Upper lobe of left lung (tissue), 4 donors: ENCODE data around the gene MSI2.

Source experiments
- EP300 ChIP-seq, 4 donors: sonication (generic); formaldehyde crosslinking; IDR thresholded peaks; one replicate each; pipeline ENCODE4 v1.5.1; 2017; ENCODE audit warnings: antibody characterized with exemption in 4 of 4, control low read depth in 2 of 4
- POLR2A ChIP-seq, 4 donors: fragments of 450-650 bp; IDR thresholded peaks; one replicate each; pipeline ENCODE4 v1.5.1; 2016 to 2017; ENCODE audit warnings: antibody characterized with exemption in 4 of 4, mild to moderate bottlenecking in 2 of 4
- TF ChIP-seq, protein P1 (sequence below), 6 experiments: fragments of 450-650 bp in 4 of 6; fragments of 200-600 bp in 2 of 6; sonication (generic) in 2 of 6; IDR thresholded peaks; one replicate each; pipeline ENCODE4 v1.5.1; 2016 to 2019; ENCODE audit warnings: antibody characterized with exemption in 6 of 6

DNA sequence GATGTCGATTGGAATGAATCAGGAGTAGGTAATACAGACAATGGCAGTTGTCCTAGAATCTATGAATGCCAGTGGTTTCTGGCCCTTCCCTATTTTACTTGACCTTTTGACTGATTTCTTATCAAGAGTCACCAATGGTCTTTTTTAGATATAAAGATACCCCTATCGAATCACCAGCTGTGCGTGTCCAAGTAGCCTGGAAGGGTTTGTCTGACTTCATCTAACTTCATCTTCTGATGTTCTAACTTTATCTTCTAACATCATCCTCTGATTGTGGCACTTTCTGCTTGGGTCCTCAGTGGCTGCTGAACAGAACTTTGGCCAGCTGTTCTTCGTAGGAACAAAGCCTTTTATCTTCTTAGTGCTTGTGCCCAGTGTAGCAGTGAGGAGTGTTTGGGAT, 129.7 kb downstream of the MSI2 start:
- TF ChIP-seq, protein P1, sequence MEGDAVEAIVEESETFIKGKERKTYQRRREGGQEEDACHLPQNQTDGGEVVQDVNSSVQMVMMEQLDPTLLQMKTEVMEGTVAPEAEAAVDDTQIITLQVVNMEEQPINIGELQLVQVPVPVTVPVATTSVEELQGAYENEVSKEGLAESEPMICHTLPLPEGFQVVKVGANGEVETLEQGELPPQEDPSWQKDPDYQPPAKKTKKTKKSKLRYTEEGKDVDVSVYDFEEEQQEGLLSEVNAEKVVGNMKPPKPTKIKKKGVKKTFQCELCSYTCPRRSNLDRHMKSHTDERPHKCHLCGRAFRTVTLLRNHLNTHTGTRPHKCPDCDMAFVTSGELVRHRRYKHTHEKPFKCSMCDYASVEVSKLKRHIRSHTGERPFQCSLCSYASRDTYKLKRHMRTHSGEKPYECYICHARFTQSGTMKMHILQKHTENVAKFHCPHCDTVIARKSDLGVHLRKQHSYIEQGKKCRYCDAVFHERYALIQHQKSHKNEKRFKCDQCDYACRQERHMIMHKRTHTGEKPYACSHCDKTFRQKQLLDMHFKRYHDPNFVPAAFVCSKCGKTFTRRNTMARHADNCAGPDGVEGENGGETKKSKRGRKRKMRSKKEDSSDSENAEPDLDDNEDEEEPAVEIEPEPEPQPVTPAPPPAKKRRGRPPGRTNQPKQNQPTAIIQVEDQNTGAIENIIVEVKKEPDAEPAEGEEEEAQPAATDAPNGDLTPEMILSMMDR (IDR thresholded peaks at IDR 0.05): no peak
- TF ChIP-seq POLR2A (IDR thresholded peaks at IDR 0.05) (no peak), EP300 (IDR thresholded peaks at IDR 0.05) (no peak)
